ENCODE results near the gene GPR31.

The GPR31 gene

DNA sequence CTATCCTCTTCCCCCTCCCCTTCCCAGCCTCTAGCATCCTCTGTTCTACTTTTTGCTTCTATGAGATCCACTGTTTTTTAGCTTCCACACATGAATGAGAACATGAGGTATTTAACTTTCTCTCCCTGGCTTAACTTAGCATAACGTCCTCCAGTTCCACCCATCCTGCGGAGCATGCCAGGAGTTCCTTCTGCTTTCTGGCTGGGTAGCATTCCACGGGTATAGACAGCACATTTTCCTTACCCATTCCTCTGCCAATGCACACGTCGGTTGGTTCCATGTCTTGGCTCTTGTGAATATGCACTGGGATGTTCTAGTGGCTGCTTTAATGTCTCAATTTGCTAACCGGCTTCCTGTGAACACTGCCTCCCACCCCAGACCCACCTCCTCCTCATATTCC lies 48.1 kb downstream of the GPR31 start:
- H3K4me3 ChIP-seq = no peak overlapping the region
- H3K27ac ChIP-seq = no peak overlapping the region
- DNase-seq (ENCODE audit: low spot score) = no peak
- TF ChIP-seq, protein P1, sequence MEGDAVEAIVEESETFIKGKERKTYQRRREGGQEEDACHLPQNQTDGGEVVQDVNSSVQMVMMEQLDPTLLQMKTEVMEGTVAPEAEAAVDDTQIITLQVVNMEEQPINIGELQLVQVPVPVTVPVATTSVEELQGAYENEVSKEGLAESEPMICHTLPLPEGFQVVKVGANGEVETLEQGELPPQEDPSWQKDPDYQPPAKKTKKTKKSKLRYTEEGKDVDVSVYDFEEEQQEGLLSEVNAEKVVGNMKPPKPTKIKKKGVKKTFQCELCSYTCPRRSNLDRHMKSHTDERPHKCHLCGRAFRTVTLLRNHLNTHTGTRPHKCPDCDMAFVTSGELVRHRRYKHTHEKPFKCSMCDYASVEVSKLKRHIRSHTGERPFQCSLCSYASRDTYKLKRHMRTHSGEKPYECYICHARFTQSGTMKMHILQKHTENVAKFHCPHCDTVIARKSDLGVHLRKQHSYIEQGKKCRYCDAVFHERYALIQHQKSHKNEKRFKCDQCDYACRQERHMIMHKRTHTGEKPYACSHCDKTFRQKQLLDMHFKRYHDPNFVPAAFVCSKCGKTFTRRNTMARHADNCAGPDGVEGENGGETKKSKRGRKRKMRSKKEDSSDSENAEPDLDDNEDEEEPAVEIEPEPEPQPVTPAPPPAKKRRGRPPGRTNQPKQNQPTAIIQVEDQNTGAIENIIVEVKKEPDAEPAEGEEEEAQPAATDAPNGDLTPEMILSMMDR (IDR thresholded peaks at IDR 0.05) = no peak

DNA sequence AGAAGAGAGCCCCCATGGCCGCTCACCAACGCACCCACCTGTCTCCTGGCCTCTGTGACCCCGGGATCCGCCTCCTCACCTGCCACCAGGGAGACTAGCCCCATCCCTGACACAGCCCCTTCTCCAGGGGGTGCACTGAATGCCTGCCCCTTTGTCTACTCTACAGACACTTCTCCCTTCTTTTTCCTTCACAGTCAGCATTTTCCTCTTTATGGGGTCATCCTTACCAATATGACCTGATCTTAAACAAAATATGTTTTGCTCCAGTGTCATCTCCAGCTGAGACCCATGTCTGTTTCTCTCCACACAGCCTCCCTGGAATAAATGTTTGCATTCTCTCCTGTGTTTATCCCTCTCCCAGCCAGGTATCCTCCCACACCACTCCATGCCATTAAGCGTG lies 49.5 kb downstream of the GPR31 start:
- TF ChIP-seq, protein P1 (IDR thresholded peaks at IDR 0.05) = no peak
- no peak for DNase-seq (ENCODE audit: low spot score)
- no peak overlapping the region for H3K4me3 ChIP-seq
- H3K27ac ChIP-seq = no peak overlapping the region

DNA sequence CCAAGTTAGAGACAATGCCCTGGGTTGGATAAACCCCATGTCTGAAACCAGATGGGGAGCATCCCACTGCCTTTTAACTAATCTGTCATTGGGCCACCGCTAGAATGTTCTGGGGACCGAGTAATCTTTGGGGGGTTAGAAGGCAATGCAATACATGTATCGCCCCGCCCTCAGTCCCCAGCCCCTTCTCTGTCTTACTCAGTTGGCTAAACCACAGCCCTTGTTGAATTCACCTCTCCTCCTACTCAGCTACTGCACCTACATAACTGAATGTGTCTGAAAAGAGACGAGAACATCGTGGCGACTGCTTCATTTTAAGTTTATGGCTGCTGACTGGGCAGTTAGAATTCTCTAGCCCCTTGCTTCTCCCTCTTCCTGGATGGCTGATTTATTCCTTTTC lies 50.0 kb downstream of the GPR31 start:
- TF ChIP-seq, protein P1 (IDR thresholded peaks at IDR 0.05) = no peak
- DNase-seq (ENCODE audit: low spot score) = no peak
- H3K27ac ChIP-seq = no peak overlapping the region
- no peak overlapping the region for H3K4me3 ChIP-seq

DNA sequence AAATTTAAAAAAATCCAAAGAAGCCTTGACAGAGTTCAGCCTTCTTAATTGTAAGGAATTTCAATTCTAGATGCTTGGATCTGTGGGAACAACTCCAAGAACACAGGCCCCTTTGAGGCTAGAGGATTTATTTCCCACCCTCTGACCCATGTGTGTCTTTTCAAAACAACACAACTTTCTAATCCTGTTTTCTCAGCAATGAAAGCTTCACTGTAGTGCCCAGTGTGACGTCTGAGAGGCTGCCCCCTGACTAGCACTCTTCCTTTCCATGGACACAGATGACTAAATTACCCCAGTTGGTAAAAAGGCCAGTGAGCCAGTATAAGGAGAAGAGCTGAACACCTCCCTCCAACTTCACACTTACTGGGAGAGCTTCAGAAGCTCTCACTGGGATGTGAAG lies 51.4 kb downstream of the GPR31 start:
- no peak for DNase-seq (ENCODE audit: low spot score)
- TF ChIP-seq, protein P1 (IDR thresholded peaks at IDR 0.05) = no peak
- Histone ChIP-seq H3K4me3 (no peak overlapping the region), H3K27ac (no peak overlapping the region)

All from coronary artery (tissue), 2 donors.